Measurements from ENCODE around the gene KIRREL3.

Gene KIRREL3

GRCh38 chr11:126830216-126830806, 170.3 kb downstream of the KIRREL3 start:
- no peak for TF ChIP-seq CTCF (conservative IDR thresholded peaks at IDR 0.05; ENCODE audit: low read depth, low read length)
- DNase-seq (ENCODE audit: low read depth) = no peak
- H3K4me3 ChIP-seq (ENCODE audit: low read length) = no peak overlapping the region

- no peak for DNase-seq (ENCODE audit: low read depth)
- no peak for TF ChIP-seq CTCF (conservative IDR thresholded peaks at IDR 0.05; ENCODE audit: low read depth, low read length)
- H3K4me3 ChIP-seq (ENCODE audit: low read length) = no peak overlapping the region
Measured at GRCh38 chr11:126829716-126830115, 170.9 kb downstream of the KIRREL3 start.

- no peak overlapping the region for H3K4me3 ChIP-seq (ENCODE audit: low read length)
- no peak for DNase-seq (ENCODE audit: low read depth)
- TF ChIP-seq CTCF (conservative IDR thresholded peaks at IDR 0.05; ENCODE audit: low read depth, low read length) = no peak
Measured at GRCh38 chr11:126824035-126824607, 176.4 kb downstream of the KIRREL3 start.

GRCh38 chr11:126823274-126823673, 177.3 kb downstream of the KIRREL3 start:
- no peak for TF ChIP-seq CTCF (conservative IDR thresholded peaks at IDR 0.05; ENCODE audit: low read depth, low read length)
- no peak overlapping the region for H3K4me3 ChIP-seq (ENCODE audit: low read length)
- no peak for DNase-seq (ENCODE audit: low read depth)

- no peak for TF ChIP-seq CTCF (conservative IDR thresholded peaks at IDR 0.05; ENCODE audit: low read depth, low read length)
- no peak for DNase-seq (ENCODE audit: low read depth)
- no peak overlapping the region for H3K4me3 ChIP-seq (ENCODE audit: low read length)
Measured at GRCh38 chr11:126821827-126822226, 178.7 kb downstream of the KIRREL3 start.

GRCh38 chr11:126819194-126819593, 181.4 kb downstream of the KIRREL3 start:
- no peak for DNase-seq (ENCODE audit: low read depth)
- no peak overlapping the region for H3K4me3 ChIP-seq (ENCODE audit: low read length)
- no peak for TF ChIP-seq CTCF (conservative IDR thresholded peaks at IDR 0.05; ENCODE audit: low read depth, low read length)
